HepG2 (cell line): Measurements from ENCODE around the gene TM9SF2. TPM values are rescaled to one million over a fixed set of nuclear protein-coding genes. Genes with fewer than 3 reads are reported as not detected.

Experiments
- ATAC-seq: fragments of 200-7000 bp; cut with Tn5 transposase; 3 replicates; pipeline ENCODE4 v1.9.1; 2020; ENCODE audit warnings: mild to moderate bottlenecking, moderate library complexity
- BruUV-seq: library from RNA; stranded (reverse); fragments of 400-500 nt; replicated peaks from 2 replicates; lab custom pipeline; 2021; lab: Mats Ljungman, UMichigan
- CTCF ChIA-PET: fragments of 300-600 bp; formaldehyde crosslinking; extraction: SDS; loops from one replicate; lab custom pipeline; 2021; ENCODE audit warnings: low total read pairs, inconsistent platforms, low intra/inter-chr PET ratio; lab: Yijun Ruan, JAX
- POLR2A ChIA-PET: fragments of 350-600 bp; sonication (Branson Sonifier 250); formaldehyde crosslinking; loops from one replicate; lab custom pipeline; 2020; ENCODE audit warnings: antibody characterized with exemption, inconsistent platforms; lab: Yijun Ruan, JAX
- DNase-seq: peaks from one replicate; pipeline ENCODE4 v3.0.0-alpha.2; 2015; ENCODE audit warnings: low spot score
- FAIRE-seq: peaks from 3 replicates; lab custom pipeline; 2011; peaks lifted over from hg19 to GRCh38; lab: Jason Lieb, UNC
- H2AFZ ChIP-seq: one replicate; pipeline ENCODE4 v1.6.1; 2011; ENCODE audit warnings: low read length, inconsistent platforms
- H3K27ac ChIP-seq: fragments of 300-600 bp; 3 replicates; pipeline ENCODE4 v1.8.0; 2011; ENCODE audit warnings: mixed run types, mild to moderate bottlenecking, mixed read lengths, low read length, inconsistent platforms; ENCODE audit not compliant: insufficient read depth; ENCODE audit errors: extremely low read length
- H3K27me3 ChIP-seq, 2 experiments: fragments of 200-600 bp in 1 of 2; 2 replicates in 1 of 2; 3 replicates in 1 of 2; pipeline versions ENCODE4 v1.6.0 to v1.8.0; 2011; ENCODE audit warnings: low read length in 2 of 2, mild to moderate bottlenecking in 2 of 2, moderate library complexity in 2 of 2, inconsistent platforms in 1 of 2; ENCODE audit not compliant: insufficient read depth in 2 of 2, control insufficient read depth in 1 of 2
- H3K36me3 ChIP-seq, 2 experiments: fragments of 200-600 bp in 1 of 2; replicated peaks in 1 of 2; 2 replicates in 1 of 2; 3 replicates in 1 of 2; pipeline versions ENCODE4 v1.5.1 to v1.8.0; 2011; ENCODE audit warnings: low read length in 2 of 2, inconsistent platforms in 1 of 2; ENCODE audit not compliant: insufficient read depth in 2 of 2, control insufficient read depth in 1 of 2
- H3K4me1 ChIP-seq: 2 replicates; pipeline ENCODE4 v1.5.1; 2012; ENCODE audit warnings: low read length, inconsistent platforms; ENCODE audit not compliant: insufficient read depth
- H3K4me2 ChIP-seq: 2 replicates; pipeline ENCODE4 v1.6.0; 2011; ENCODE audit warnings: low read depth, low read length, inconsistent platforms
- H3K4me3 ChIP-seq, 3 experiments: fragments of 200-600 bp in 1 of 3; sonication (generic), shearing (Covaris generic) in 1 of 3; replicated peaks in 1 of 3; 2 replicates each; pipeline ENCODE4 v1.5.1; 2011 to 2016; ENCODE audit warnings: low read length in 3 of 3, inconsistent platforms in 2 of 3, low read depth in 2 of 3, mild to moderate bottlenecking in 2 of 3, control low read depth in 1 of 3, mixed read lengths in 1 of 3; ENCODE audit not compliant: insufficient read depth in 1 of 3
- H3K79me2 ChIP-seq: one replicate; pipeline ENCODE4 v1.6.1; 2011; ENCODE audit warnings: low read length, inconsistent platforms; ENCODE audit not compliant: insufficient read depth
- H3K9ac ChIP-seq: 2 replicates; pipeline ENCODE4 v1.6.0; 2011; ENCODE audit warnings: mild to moderate bottlenecking, low read depth, low read length, inconsistent platforms; ENCODE audit not compliant: insufficient read depth
- H3K9me3 ChIP-seq: 2 replicates; pipeline ENCODE4 v1.5.1; 2012; ENCODE audit warnings: mild to moderate bottlenecking, low read length
- H4K20me1 ChIP-seq: 2 replicates; pipeline ENCODE4 v1.6.0; 2011; ENCODE audit warnings: inconsistent platforms, mild to moderate bottlenecking, low read length, moderate library complexity; ENCODE audit not compliant: insufficient read depth
- HES4 ChIP-seq: sonication (generic); formaldehyde crosslinking; IDR thresholded peaks from 2 replicates; pipeline ENCODE4 v1.9.0; 2021; ENCODE audit warnings: mild to moderate bottlenecking, missing genetic modification reagents, borderline replicate concordance
- PRDM15 ChIP-seq: sonication (generic); formaldehyde crosslinking; IDR thresholded peaks from 2 replicates; pipeline ENCODE4 v1.4.0; 2020; ENCODE audit warnings: missing genetic modification reagents
- ZHX2 ChIP-seq, 2 experiments: sonication (generic) in 1 of 2; formaldehyde crosslinking in 1 of 2; IDR thresholded peaks; 2 replicates each; pipeline versions ENCODE4 v1.6.1 to v1.9.0; 2014 to 2022; ENCODE audit warnings: antibody characterized with exemption in 1 of 2, borderline replicate concordance in 1 of 2, inconsistent platforms in 1 of 2, low read depth in 1 of 2, missing genetic modification reagents in 1 of 2
- ZNF335 ChIP-seq: sonication (generic); formaldehyde crosslinking; IDR thresholded peaks from 2 replicates; pipeline ENCODE4 v1.4.0; 2020; ENCODE audit warnings: missing genetic modification reagents
- ZNF577 ChIP-seq: sonication (generic); formaldehyde crosslinking; IDR thresholded peaks from 2 replicates; pipeline ENCODE4 v1.4.0; 2020; ENCODE audit warnings: mild to moderate bottlenecking, low read depth, missing genetic modification reagents, borderline replicate concordance
- WGBS: methylation state at CpG from one replicate; pipeline ENCODE4 v1.1.6; 2017; ENCODE audit warnings: low lambda C conversion rate; 5-methylcytosine and 5-hydroxymethylcytosine counted together
- in situ Hi-C: cut with HindIII; loops from 2 replicates; pipeline ENCODE4 v1.10.0; 2017; ENCODE audit warnings: low pct_unique_long_range_greater_than_20kb; ENCODE audit not compliant: extremely low pct_ligation_motif_present
- intact Hi-C: fragments of 100-400 bp; cut with micrococcal nuclease; formaldehyde crosslinking; loops from one replicate; pipeline ENCODE4 v1.10.0; 2022; ENCODE audit not compliant: unreplicated experiment
- polyA plus RNA-seq, 8 experiments: library from polyadenylated mRNA; depleted of rRNA in 3 of 8; stranded (reverse) in 7 of 8; unstranded in 1 of 8; fragments of >200 nt; fragmentation: Illumina TruSeq in 4 of 8; extraction: Trizol in 4 of 8; gene quantifications; 2 replicates each; pipeline versions ENCODE4 v1.2.1 to v1.2.3, GENCODE V29; 2011 to 2016; ENCODE audit warnings: low read depth in 4 of 8, missing spikeins in 1 of 8, mixed read lengths in 1 of 8; ENCODE audit not compliant: insufficient read depth in 1 of 8
- total RNA-seq, 5 experiments: library from RNA; depleted of rRNA; stranded (reverse); fragments of >200 nt; fragmentation: Illumina TruSeq; extraction: Trizol; gene quantifications; 2 replicates each; pipeline ENCODE4 v1.2.3, GENCODE V29; 2016; ENCODE audit warnings: low read depth in 1 of 5

The TM9SF2 gene
- total and polyA plus RNA-seq, 2 of the 13 experiments (the other 11 are each of a cell fraction or from before 2014, with no cell fraction given) = 94.1 to 123 TPM

GRCh38 chr13:99516153-99516929 lies 15.1 kb downstream of the TM9SF2 start:
- Histone ChIP-seq H3K4me2 (no peak overlapping the region), H3K79me2 (peaks cover 61% of the 10 kb centered on the region), H3K9ac (no peak overlapping the region), H3K27ac (no peak overlapping the region), H3K36me3 (peaks cover 7 to 27% of the 10 kb centered on the region in 2 experiments), H2AFZ (no peak overlapping the region), H3K4me3 (no peak overlapping the region)
- WGBS = 93% methylated on average over 5 of the region's 5 CpGs
- intact Hi-C loops = no loop called here
- FAIRE-seq (no peak), DNase-seq (no peak), ATAC-seq (no peak)
- ChIA-PET POLR2A (no interaction called here), CTCF (no interaction called here)
- no TSS peak for BruUV-seq
- no peak for TF ChIP-seq ZNF335 (CRISPR knock-in tag)
- TF ChIP-seq ZNF577 = no peak
- TF ChIP-seq, all 625 proteins: peak for 0
- Histone ChIP-seq H4K20me1 (peaks cover 7% of the 10 kb centered on the region; the same call in 1 of the 2 replicates), H3K9me3 (no peaks in the 10 kb centered on the region), H3K4me1 (no peaks in the 10 kb centered on the region; the same call in 1 of the 2 replicates), H3K27me3 (no peaks in the 10 kb centered on the region)
- in situ Hi-C loops = no loop called here

- Histone ChIP-seq H3K4me2 (no peak overlapping the region), H3K79me2 (peaks cover 48% of the 10 kb centered on the region), H3K27ac (no peak overlapping the region), H2AFZ (no peak overlapping the region), H4K20me1 (peaks cover 7% of the 10 kb centered on the region; the same call in 1 of the 2 replicates), H3K9ac (no peak overlapping the region), H3K4me1 (no peaks in the 10 kb centered on the region; the same call in 1 of the 2 replicates), H3K36me3 (peaks cover 11 to 37% of the 10 kb centered on the region in 2 experiments), H3K9me3 (no peaks in the 10 kb centered on the region), H3K27me3 (no peaks in the 10 kb centered on the region), H3K4me3 (no peak overlapping the region)
- BruUV-seq = no TSS peak
- intact Hi-C loops (no loop called here), in situ Hi-C loops (no loop called here)
- CTCF ChIA-PET = no interaction called here
- FAIRE-seq (no peak), DNase-seq (no peak), ATAC-seq (no peak)
- POLR2A ChIA-PET = no interaction called here
- WGBS = 97% methylated on average over 2 of the region's 2 CpGs
- TF ChIP-seq PRDM15 (CRISPR knock-in tag) = no peak
- no peak for TF ChIP-seq ZHX2 (IDR thresholded peaks at IDR 0.05; ENCODE audit: low read depth)
- no peak for TF ChIP-seq ZHX2 (CRISPR knock-in tag; IDR thresholded peaks at IDR 0.05; ENCODE audit: borderline replicate concordance)
- no peak for TF ChIP-seq HES4 (CRISPR knock-in tag)
Measured at GRCh38 chr13:99517577-99517976, 16.3 kb downstream of the TM9SF2 start.
